Measurements from ENCODE around the gene NKX1-1.
"Not testable (repeated sequence)": the region's sequence is repeated elsewhere in the genome, so short reads cannot be mapped to it uniquely, and the experiment has no call there.

The NKX1-1 gene

DNA sequence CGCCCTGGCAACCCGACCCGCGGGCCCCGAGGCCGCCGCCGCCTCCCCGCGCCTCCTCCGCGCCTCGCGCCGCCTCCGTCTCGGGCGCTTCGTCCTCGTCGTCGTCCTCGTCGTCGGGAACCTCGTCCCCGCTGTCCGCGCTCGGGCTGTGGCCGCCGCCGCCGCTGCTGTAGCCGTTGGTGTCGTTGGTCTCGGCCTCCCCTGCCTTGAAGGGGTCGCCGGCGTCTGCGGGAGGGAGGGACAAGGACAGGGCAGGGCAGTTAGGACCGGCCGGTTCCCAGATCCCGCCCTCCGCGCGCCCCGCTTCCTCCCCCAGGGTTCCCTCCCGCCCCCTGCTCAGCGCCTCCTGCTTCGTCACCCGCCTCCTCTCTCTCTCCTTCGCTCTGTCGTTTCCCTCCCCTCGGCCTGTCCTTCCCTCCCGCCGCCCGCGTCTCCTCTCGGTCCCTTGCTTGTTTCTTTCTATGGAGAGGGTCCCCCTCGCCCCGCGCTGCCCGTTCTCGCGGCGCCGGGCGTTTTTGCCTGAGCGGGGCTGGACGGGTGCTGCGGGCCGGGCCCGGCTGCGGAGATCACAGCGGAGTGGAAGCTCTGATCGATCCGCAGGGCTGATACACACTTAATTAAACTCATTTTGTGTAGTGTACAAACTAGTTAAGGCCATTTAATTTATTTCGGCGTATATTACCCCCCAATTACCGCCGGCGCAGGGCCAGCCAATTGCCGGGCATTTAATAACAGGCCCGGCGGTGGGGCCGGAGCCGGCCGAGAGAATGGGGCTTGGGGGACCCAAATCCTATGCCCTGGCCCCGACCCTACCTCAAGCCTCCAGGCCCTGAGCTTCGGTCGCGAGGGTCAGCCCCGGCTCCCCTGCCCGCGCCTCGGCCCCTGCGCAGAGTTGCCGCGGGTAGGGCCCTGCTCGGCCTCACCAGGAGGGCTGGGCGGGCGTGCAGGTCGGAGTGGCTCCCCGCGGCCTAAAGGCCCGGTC is 2.4 kb downstream of the NKX1-1 start:
- peak in 1 of 2 experiments; percentile 20 for DNase-seq

GRCh38 chr4:1403177-1403583 is 3.1 kb downstream of the NKX1-1 start:
- DNase-seq, result no peak

DNA sequence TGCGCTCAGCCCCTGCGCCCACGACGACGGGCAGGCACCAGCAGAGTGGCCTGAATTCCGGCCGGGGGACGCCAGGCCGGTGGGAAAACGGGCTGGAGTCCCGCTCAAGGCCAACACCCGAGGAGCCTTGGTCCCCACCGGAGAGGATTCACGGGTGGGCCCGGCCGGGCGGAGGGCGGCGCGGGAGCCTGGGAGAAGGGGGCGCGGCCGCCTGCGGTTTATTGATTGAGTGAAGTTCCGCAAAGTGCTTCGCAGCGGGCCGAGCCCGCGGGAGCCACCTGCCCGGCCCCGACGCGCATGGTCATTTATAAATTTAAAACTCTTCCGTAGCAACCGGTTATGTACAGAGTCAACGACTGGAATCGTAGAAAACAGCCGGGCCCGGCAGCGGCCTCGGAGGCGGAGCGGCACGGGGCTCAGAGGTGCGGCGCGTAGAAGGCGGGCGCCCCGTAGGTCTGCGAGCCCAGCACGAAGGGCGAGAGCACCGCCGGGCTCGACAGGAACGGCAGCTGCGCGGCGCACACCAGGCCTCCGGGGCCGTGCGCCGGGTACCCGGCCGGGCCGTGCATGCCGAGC is 3.6 kb downstream of the NKX1-1 start:
- DNase-seq, result no peak

DNA sequence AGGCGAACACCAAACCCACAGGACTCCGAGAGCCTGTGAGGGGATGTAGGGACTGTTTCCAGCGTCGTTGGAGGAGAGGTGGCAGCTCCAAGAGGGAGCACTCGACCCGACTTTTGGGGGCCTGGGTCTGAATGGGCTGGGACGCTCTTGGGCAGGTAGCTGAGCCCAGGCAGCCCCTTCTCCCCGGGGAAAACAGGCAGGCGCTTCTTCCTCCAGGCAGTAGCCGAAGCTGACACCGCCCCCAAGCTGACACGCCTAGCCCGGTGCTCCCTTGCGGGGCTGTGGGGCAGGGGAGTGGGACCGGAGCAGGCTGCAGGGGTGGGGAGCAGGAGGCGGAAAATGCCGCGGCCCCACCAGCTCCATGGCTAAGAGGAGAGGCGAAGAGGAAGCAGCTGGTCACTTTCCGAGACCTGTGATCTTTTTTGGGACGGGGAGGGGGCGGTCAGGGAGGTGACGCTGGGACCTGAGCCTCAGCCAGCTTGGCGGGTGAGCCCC is 4.2 kb downstream of the NKX1-1 start:
- DNase-seq, result no peak

DNA sequence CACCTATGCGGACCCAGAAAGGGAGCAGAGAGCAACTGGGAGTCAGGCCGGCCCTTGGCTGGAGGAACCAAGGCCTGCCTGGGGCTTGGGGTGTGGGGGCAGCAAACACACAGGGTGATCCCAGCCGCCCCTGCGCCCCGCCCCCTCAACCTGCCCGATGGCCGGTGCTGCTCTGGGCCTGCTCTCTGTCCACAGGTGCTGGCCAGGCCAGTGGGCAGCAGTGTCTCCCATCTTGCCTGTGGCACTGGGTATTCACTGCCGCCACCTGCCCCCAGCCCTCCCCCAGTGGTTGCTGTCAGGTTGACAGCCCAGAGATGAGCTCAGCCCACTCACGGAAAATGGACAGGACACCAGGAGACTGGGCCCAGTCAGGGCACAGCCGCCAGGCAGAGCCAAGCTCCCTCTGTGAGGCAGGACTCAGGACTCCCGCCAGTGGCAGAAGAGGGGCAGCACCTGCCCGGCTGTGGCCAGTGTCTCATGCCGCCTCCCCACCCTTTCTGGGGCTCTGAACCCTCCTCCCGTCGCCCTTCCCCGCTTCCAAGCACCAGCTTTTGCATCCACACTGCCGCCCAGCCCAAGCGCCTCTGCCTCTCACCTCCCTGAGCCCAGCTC is 4.7 kb downstream of the NKX1-1 start:
- no peak for DNase-seq

- no peak for DNase-seq
These were observed 5.3 kb downstream of the NKX1-1 start for GRCh38 chr4:1400831-1401408.

- no peak for DNase-seq
These were observed 5.9 kb downstream of the NKX1-1 start for GRCh38 chr4:1400191-1400805.

DNA sequence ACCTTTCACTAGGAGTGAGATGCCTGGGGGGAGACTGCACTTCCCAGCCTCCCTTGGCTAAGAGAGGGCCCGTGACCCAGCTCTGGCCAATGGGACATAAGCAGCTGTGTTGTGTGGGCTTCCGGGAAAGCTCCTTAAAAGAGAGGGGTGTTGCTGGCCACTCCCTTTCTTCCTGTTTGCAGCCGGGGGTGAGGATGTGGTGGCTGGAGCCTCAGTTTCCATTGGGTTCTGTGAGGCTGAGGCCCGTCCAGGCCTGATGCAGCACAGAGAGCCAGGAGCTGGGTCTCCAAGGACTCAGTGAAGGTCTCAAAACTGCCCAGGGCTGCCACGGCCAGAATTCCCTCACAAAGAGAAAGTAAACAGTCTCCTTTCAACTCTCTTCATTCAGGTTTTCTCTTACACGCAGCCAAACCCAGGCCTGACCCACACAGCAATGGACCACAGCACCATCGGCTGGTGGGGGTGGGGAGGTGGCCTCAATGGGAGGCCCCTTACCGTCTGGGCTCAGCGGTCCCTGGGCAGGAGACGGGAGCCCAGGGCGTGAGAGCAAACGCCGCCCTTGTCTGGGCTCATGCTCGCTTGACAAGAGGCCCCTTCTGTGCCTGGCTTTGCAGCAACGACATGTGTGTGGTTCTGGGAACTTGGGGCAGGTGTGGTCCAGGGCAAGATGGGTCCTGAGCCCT is 6.6 kb downstream of the NKX1-1 start:
- DNase-seq, result no peak

GRCh38 chr4:1398681-1399507 is 7.3 kb downstream of the NKX1-1 start:
- DNase-seq, result no peak

GRCh38 chr4:1396806-1397455 is 9.3 kb downstream of the NKX1-1 start:
- no peak for DNase-seq

GRCh38 chr4:1395941-1396805 is 10.1 kb downstream of the NKX1-1 start:
- no peak for DNase-seq

DNA sequence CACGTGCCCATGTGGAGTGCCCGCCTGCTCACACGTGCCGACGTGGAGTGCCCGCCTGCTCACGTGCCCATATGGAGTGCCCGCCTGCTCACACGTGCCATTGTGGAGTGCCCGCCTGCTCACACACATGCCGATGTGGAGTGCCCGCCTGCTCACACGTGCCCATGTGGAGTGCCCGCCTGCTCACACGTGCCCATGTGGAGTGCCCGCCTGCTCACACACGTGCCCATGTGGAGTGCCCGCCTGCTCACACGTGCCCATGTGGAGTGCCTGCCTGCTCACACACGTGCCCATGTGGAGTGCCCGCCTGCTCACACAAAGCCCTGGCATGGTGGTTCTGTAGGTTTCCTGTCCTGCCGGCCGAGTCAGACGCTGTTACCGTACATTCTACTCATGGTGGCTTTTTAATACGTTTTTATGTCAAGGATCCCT is 10.8 kb downstream of the NKX1-1 start:
- not testable (repeated sequence) for DNase-seq

GRCh38 chr4:1394554-1395388 is 11.5 kb downstream of the NKX1-1 start:
- not testable (repeated sequence) for DNase-seq

DNA sequence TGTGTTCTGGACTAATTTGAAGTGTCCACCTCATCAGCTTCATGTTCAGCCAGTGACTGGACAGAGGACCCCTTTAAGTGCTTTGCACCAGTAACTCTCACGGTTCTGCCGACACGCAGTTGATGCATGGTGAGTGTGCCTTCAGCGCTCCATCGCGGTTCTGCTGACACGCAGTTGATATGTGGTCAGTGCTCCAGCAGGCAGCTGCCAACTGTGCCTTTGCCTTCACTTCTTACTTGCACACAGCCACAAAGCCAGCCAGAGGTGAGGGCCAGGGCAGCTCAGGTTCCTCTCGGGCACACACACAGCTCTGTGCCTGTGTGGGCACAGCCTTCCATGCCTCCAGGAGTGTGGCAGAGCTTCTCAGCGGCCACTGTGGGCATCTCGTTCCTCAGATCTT is 12.4 kb downstream of the NKX1-1 start:
- DNase-seq, result no peak

DNA sequence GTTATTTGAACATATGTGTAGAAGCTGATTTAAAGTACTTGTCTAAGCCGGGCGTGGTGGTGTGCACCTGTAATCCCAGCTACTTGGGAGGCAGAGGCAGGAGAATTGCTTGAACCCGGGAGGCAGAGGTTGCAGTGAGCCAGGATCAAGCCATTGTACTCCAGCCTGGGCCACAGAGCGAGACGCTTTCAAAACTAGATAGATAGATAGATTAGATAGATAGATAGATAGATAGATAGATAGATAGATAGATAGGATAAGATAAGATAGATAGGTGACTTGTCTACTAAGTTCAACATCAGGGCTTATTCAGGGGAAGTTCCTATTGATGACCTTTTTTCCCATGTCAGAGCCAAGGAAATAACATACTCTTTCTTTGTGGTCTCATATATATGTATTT is 12.9 kb downstream of the NKX1-1 start:
- not testable (repeated sequence) for DNase-seq

GRCh38 chr4:1385373-1386340 is 20.6 kb downstream of the NKX1-1 start:
- DNase-seq, result no peak

GRCh38 chr4:1384675-1385372 is 21.4 kb downstream of the NKX1-1 start:
- no peak for DNase-seq

Data from stimulated activated CD4-positive, alpha-beta T cell treated with anti-CD3 and anti-CD28 coated beads, Interleukin-4, amount 100 ng/mL, for 4 hours (primary cell).